ENCODE results near the gene HTT.

HTT gene

GRCh38 chr4:3246458-3247398 is 172.2 kb downstream of the HTT start:
- H3K27me3 Mint-ChIP-seq: no peaks in the 10 kb centered on the region
- H3K4me1 Mint-ChIP-seq (ENCODE audit: low read depth): peaks cover 15% of the 10 kb centered on the region
- no peaks in the 10 kb centered on the region for H3K36me3 Mint-ChIP-seq
- H3K4me3 Mint-ChIP-seq: no peak overlapping the region
- no peak overlapping the region for H3K27ac Mint-ChIP-seq
- H3K9me3 Mint-ChIP-seq (ENCODE audit: low read depth): no peaks in the 10 kb centered on the region

GRCh38 chr4:3247399-3248177 is 173.1 kb downstream of the HTT start:
- Mint-ChIP-seq H3K4me1 (ENCODE audit: low read depth) (peaks cover 9% of the 10 kb centered on the region), H3K27ac (no peak overlapping the region), H3K4me3 (no peak overlapping the region), H3K27me3 (no peaks in the 10 kb centered on the region), H3K9me3 (ENCODE audit: low read depth) (no peaks in the 10 kb centered on the region), H3K36me3 (no peaks in the 10 kb centered on the region)

GRCh38 chr4:3248178-3248480 is 173.6 kb downstream of the HTT start:
- Mint-ChIP-seq H3K4me1 (ENCODE audit: low read depth) (peaks cover 5% of the 10 kb centered on the region), H3K36me3 (no peaks in the 10 kb centered on the region), H3K4me3 (no peak overlapping the region), H3K27me3 (no peaks in the 10 kb centered on the region), H3K9me3 (ENCODE audit: low read depth) (no peaks in the 10 kb centered on the region), H3K27ac (no peak overlapping the region)

- H3K9me3 Mint-ChIP-seq (ENCODE audit: low read depth): no peaks in the 10 kb centered on the region
- H3K4me1 Mint-ChIP-seq (ENCODE audit: low read depth): no peaks in the 10 kb centered on the region
- H3K36me3 Mint-ChIP-seq: no peaks in the 10 kb centered on the region
- H3K27ac Mint-ChIP-seq: no peak within 1 kb of the TSS
- H3K27me3 Mint-ChIP-seq: no peaks in the 10 kb centered on the region
- no peak within 1 kb of the TSS for H3K4me3 Mint-ChIP-seq
Measured at GRCh38 chr4:3248811-3249661, 174.6 kb downstream of the HTT start, which contains the start of gene MSANTD1. MSANTD1 (plus strand) TSS chr4:3249159; CDS start chr4:3249223, 64 bp downstream.

GRCh38 chr4:3249711-3250437 is 175.4 kb downstream of the HTT start:
- no peaks in the 10 kb centered on the region for H3K9me3 Mint-ChIP-seq (ENCODE audit: low read depth)
- no peaks in the 10 kb centered on the region for H3K36me3 Mint-ChIP-seq
- H3K4me3 Mint-ChIP-seq: no peak overlapping the region
- no peaks in the 10 kb centered on the region for H3K27me3 Mint-ChIP-seq
- no peaks in the 10 kb centered on the region for H3K4me1 Mint-ChIP-seq (ENCODE audit: low read depth)
- no peak overlapping the region for H3K27ac Mint-ChIP-seq

GRCh38 chr4:3250438-3250955 is 176.0 kb downstream of the HTT start:
- Mint-ChIP-seq H3K36me3 (no peaks in the 10 kb centered on the region), H3K27ac (no peak overlapping the region), H3K4me1 (ENCODE audit: low read depth) (no peaks in the 10 kb centered on the region), H3K9me3 (ENCODE audit: low read depth) (no peaks in the 10 kb centered on the region), H3K4me3 (no peak overlapping the region), H3K27me3 (no peaks in the 10 kb centered on the region)

GRCh38 chr4:3250956-3251690 is 176.6 kb downstream of the HTT start:
- no peaks in the 10 kb centered on the region for H3K9me3 Mint-ChIP-seq (ENCODE audit: low read depth)
- no peaks in the 10 kb centered on the region for H3K36me3 Mint-ChIP-seq
- no peaks in the 10 kb centered on the region for H3K4me1 Mint-ChIP-seq (ENCODE audit: low read depth)
- H3K4me3 Mint-ChIP-seq: no peak overlapping the region
- H3K27me3 Mint-ChIP-seq: no peaks in the 10 kb centered on the region
- H3K27ac Mint-ChIP-seq: no peak overlapping the region

GRCh38 chr4:3251691-3252479 is 177.4 kb downstream of the HTT start:
- Mint-ChIP-seq H3K27ac (no peak overlapping the region), H3K4me1 (ENCODE audit: low read depth) (no peaks in the 10 kb centered on the region), H3K36me3 (no peaks in the 10 kb centered on the region), H3K27me3 (no peaks in the 10 kb centered on the region), H3K4me3 (no peak overlapping the region), H3K9me3 (ENCODE audit: low read depth) (no peaks in the 10 kb centered on the region)

- H3K27me3 Mint-ChIP-seq: no peaks in the 10 kb centered on the region
- no peaks in the 10 kb centered on the region for H3K4me1 Mint-ChIP-seq (ENCODE audit: low read depth)
- no peaks in the 10 kb centered on the region for H3K36me3 Mint-ChIP-seq
- H3K4me3 Mint-ChIP-seq: no peak overlapping the region
- no peak overlapping the region for H3K27ac Mint-ChIP-seq
- H3K9me3 Mint-ChIP-seq (ENCODE audit: low read depth): no peaks in the 10 kb centered on the region
Measured at GRCh38 chr4:3252480-3252828, 178.0 kb downstream of the HTT start.

GRCh38 chr4:3252831-3253641 is 178.6 kb downstream of the HTT start:
- Mint-ChIP-seq H3K27me3 (no peaks in the 10 kb centered on the region), H3K36me3 (no peaks in the 10 kb centered on the region), H3K9me3 (ENCODE audit: low read depth) (no peaks in the 10 kb centered on the region), H3K4me1 (ENCODE audit: low read depth) (no peaks in the 10 kb centered on the region), H3K27ac (no peak overlapping the region), H3K4me3 (no peak overlapping the region)

GRCh38 chr4:3253808-3254207 is 179.3 kb downstream of the HTT start:
- Mint-ChIP-seq H3K27me3 (no peaks in the 10 kb centered on the region), H3K4me3 (no peak overlapping the region), H3K36me3 (peaks cover 2% of the 10 kb centered on the region), H3K4me1 (ENCODE audit: low read depth) (no peaks in the 10 kb centered on the region), H3K9me3 (ENCODE audit: low read depth) (no peaks in the 10 kb centered on the region), H3K27ac (no peak overlapping the region)

- H3K27ac Mint-ChIP-seq: no peak overlapping the region
Measured at GRCh38 chr4:3254302-3255131, 180.0 kb downstream of the HTT start.

More at GRCh38 chr4:3254302-3255131, 180.0 kb downstream of the HTT start:
- H3K4me3 Mint-ChIP-seq: no peak overlapping the region
- H3K36me3 Mint-ChIP-seq: peaks cover 2% of the 10 kb centered on the region
- H3K4me1 Mint-ChIP-seq (ENCODE audit: low read depth): no peaks in the 10 kb centered on the region
- H3K9me3 Mint-ChIP-seq (ENCODE audit: low read depth): no peaks in the 10 kb centered on the region
- H3K27me3 Mint-ChIP-seq: no peaks in the 10 kb centered on the region

Data from activated naive CD8-positive, alpha-beta T cell (primary cell).